ENCODE measurements around the gene AHCYL1.

GRCh38 chr1:110004583-110004982, 20.0 kb downstream of the AHCYL1 start:
- TF ChIP-seq CTCF (IDR thresholded peaks at IDR 0.05): no peak
- no peak for TF ChIP-seq POLR2AphosphoS5 (IDR thresholded peaks at IDR 0.05)
- TF ChIP-seq POLR2A (IDR thresholded peaks at IDR 0.05): no peak

Measured in stomach (tissue), 4 donors.